ENCODE results near the gene GSDME. TPM values are rescaled to one million over a fixed set of nuclear protein-coding genes. Genes with fewer than 3 reads are reported as not detected.

The GSDME gene
- total RNA-seq, 1 experiment from 2014 or later = 7.6 TPM

DNA sequence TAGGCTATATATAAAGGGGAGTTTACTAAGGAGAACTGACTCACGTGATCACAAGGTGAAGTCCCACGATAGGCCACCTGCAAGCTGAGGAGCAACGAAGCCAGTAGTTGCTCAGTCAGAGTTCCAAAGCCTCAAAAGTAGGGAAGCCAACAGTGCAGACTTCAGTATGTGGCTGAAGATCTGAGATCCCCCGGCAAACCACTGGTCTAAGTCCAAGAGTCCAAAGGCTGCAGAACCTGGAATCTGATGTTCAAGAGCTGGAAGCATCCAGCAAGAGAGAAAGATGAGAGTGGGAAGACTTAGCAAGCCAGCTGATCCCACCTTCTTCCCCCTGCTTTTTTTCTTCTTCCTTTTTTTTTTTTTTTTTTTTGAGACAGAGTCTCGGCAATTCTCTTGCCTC is 27.0 kb upstream of the GSDME start:
- intact Hi-C loops (cut with micrococcal nuclease) = no loop called here
- Histone ChIP-seq H3K9ac (ENCODE audit: low read length) (no peak overlapping the region), H3K4me3 (replicated peaks in 1 of 2; ENCODE audit: low read depth in 1 of 2, low read length in 2 of 2) (no peak overlapping the region), H3K79me2 (ENCODE audit: insufficient read depth, low read length) (no peaks in the 10 kb centered on the region), H3K9me3 (ENCODE audit: control insufficient read depth in 1 of 2, insufficient read depth in 1 of 2, low read depth in 1 of 2, low read length in 2 of 2) (no peaks in the 10 kb centered on the region; a peak in 1 of 4 replicates), H3K27ac (ENCODE audit: low read depth, low read length) (no peak overlapping the region), H3K27me3 (ENCODE audit: insufficient read depth, low read length) (no peaks in the 10 kb centered on the region), H3K4me2 (ENCODE audit: low read length) (no peak overlapping the region), H4K20me1 (ENCODE audit: insufficient read depth) (no peaks in the 10 kb centered on the region), H3K36me3 (ENCODE audit: control insufficient read depth in 1 of 2, insufficient read depth in 2 of 2, low read length in 2 of 2) (no peaks in the 10 kb centered on the region), H2AFZ (ENCODE audit: low read depth, low read length, poor library complexity, severe bottlenecking) (no peak overlapping the region), H3K9me2 (ENCODE audit: insufficient read depth) (no peaks in the 10 kb centered on the region), H3K4me1 (ENCODE audit: control insufficient read depth in 1 of 2, insufficient read depth in 2 of 2, low read length in 2 of 2) (peaks cover 8 to 17% of the 10 kb centered on the region in 2 experiments; a peak in 3 of 4 replicates)
- ChIA-PET POLR2A (no interaction called here), RAD21 (ENCODE audit: low non-redundant PET in 1 of 2, low total read pairs in 2 of 2, uncharacterized antibody in 2 of 2, unreplicated experiment in 2 of 2) (no interaction called here), CTCF (no interaction called here)
- BruUV-seq (replicated peaks) = no TSS peak
- no peak for ATAC-seq
- DNase-seq (ENCODE audit: low read depth, low spot score) = no peak
- TF ChIP-seq TCF7L2 (IDR thresholded peaks at IDR 0.05; ENCODE audit: borderline replicate concordance, extremely low read depth, insufficient read depth, insufficient read length) (no peak), FOSL1 (IDR thresholded peaks at IDR 0.05; ENCODE audit: low read depth) (no peak), ZFX (IDR thresholded peaks at IDR 0.05) (no peak), RAD21 (IDR thresholded peaks at IDR 0.05; ENCODE audit: low read depth) (no peak), ZNF274 (IDR thresholded peaks at IDR 0.05; ENCODE audit: low read depth, low read length) (no peak), EZH2phosphoT487 (IDR thresholded peaks at IDR 0.05; ENCODE audit: borderline replicate concordance) (no peak), CBX3 (IDR thresholded peaks at IDR 0.05; ENCODE audit: low read depth) (no peak), JUND (IDR thresholded peaks at IDR 0.05) (no peak), CEBPB (IDR thresholded peaks at IDR 0.05; ENCODE audit: low read depth) (no peak), SP1 (IDR thresholded peaks at IDR 0.05; ENCODE audit: low read depth) (no peak), ELF1 (IDR thresholded peaks at IDR 0.05; ENCODE audit: borderline replicate concordance, low read depth) (no peak), POLR2A (IDR thresholded peaks at IDR 0.05; ENCODE audit: borderline replicate concordance, extremely low read depth, insufficient read depth, insufficient read length) (no peak), EGR1 (IDR thresholded peaks at IDR 0.05; ENCODE audit: low read depth) (no peak), CTCF (IDR thresholded peaks at IDR 0.05 in 2 of 3, conservative IDR thresholded peaks at IDR 0.05 in 1 of 3; ENCODE audit: borderline replicate concordance in 1 of 3, insufficient read depth in 1 of 3, low read depth in 2 of 3, low read length in 2 of 3) (no peak), SIN3A (IDR thresholded peaks at IDR 0.05; ENCODE audit: low read depth) (no peak)
- TF ChIP-seq, protein P1, sequence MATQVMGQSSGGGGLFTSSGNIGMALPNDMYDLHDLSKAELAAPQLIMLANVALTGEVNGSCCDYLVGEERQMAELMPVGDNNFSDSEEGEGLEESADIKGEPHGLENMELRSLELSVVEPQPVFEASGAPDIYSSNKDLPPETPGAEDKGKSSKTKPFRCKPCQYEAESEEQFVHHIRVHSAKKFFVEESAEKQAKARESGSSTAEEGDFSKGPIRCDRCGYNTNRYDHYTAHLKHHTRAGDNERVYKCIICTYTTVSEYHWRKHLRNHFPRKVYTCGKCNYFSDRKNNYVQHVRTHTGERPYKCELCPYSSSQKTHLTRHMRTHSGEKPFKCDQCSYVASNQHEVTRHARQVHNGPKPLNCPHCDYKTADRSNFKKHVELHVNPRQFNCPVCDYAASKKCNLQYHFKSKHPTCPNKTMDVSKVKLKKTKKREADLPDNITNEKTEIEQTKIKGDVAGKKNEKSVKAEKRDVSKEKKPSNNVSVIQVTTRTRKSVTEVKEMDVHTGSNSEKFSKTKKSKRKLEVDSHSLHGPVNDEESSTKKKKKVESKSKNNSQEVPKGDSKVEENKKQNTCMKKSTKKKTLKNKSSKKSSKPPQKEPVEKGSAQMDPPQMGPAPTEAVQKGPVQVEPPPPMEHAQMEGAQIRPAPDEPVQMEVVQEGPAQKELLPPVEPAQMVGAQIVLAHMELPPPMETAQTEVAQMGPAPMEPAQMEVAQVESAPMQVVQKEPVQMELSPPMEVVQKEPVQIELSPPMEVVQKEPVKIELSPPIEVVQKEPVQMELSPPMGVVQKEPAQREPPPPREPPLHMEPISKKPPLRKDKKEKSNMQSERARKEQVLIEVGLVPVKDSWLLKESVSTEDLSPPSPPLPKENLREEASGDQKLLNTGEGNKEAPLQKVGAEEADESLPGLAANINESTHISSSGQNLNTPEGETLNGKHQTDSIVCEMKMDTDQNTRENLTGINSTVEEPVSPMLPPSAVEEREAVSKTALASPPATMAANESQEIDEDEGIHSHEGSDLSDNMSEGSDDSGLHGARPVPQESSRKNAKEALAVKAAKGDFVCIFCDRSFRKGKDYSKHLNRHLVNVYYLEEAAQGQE (IDR thresholded peaks at IDR 0.05; ENCODE audit: low read depth) = no peak
- TF ChIP-seq, protein P2, sequence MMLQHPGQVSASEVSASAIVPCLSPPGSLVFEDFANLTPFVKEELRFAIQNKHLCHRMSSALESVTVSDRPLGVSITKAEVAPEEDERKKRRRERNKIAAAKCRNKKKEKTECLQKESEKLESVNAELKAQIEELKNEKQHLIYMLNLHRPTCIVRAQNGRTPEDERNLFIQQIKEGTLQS (IDR thresholded peaks at IDR 0.05) = no peak
- TF ChIP-seq, protein P3, sequence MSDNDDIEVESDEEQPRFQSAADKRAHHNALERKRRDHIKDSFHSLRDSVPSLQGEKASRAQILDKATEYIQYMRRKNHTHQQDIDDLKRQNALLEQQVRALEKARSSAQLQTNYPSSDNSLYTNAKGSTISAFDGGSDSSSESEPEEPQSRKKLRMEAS (IDR thresholded peaks at IDR 0.05) = no peak
